SIG-M5 treated with dmso at 0.1 percent for 504 hours (cell line): ENCODE results near the gene KRT37.

Experiments
- DNase-seq: peaks from one replicate; lab custom pipeline; 2025; ENCODE audit not compliant: unreplicated experiment; lab: John Stamatoyannopoulos, UW

The KRT37 gene

GRCh38 chr17:41377546-41377945 lies 46.8 kb downstream of the KRT37 start:
- DNase-seq = no peak
